Loucy (cell line): ENCODE results near the gene CFAP300.

ENCODE experiments used
- CTCF ChIP-seq: fragments of 200-600 bp; sonication (generic); conservative IDR thresholded peaks from 2 replicates; pipeline ENCODE4 v1.5.1; 2014; ENCODE audit warnings: mild to moderate bottlenecking, antibody characterized with exemption, low read length
- EZH2phosphoT487 ChIP-seq: fragments of 200-600 bp; IDR thresholded peaks from 2 replicates; pipeline ENCODE4 v1.6.1; 2018; ENCODE audit warnings: antibody characterized with exemption, mild to moderate bottlenecking, moderate library complexity, borderline replicate concordance

- TF ChIP-seq CTCF (no peak), EZH2phosphoT487 (no peak)
Observed at GRCh38 chr11:102097186-102097585, 49.9 kb downstream of the CFAP300 start.
